GM18868 (cell line): ENCODE results near the gene C1orf232.

Experiments used
- ATAC-seq: cut with Tn5 transposase; IDR thresholded peaks from one replicate; pipeline ENCODE4 v1.9.1; 2021; ENCODE audit warnings: mild to moderate bottlenecking, moderate library complexity; ENCODE audit not compliant: unreplicated experiment

The C1orf232 gene

GRCh38 chr1:26125382-26125781 is 43.4 kb downstream of the C1orf232 start:
- no peak for ATAC-seq

GRCh38 chr1:26124418-26125331 is 44.1 kb downstream of the C1orf232 start:
- no peak for ATAC-seq

GRCh38 chr1:26122988-26123973 is 45.5 kb downstream of the C1orf232 start:
- ATAC-seq, result no peak

- ATAC-seq, result no peak
Measured at GRCh38 chr1:26121854-26122773, 46.6 kb downstream of the C1orf232 start.

GRCh38 chr1:26119892-26120608 is 48.7 kb downstream of the C1orf232 start:
- ATAC-seq, result no peak

- ATAC-seq, result no peak
Measured at GRCh38 chr1:26114165-26114927, 54.4 kb downstream of the C1orf232 start.
